T-cell (primary cell): ENCODE data around the gene UBE2U. TPM values are rescaled to one million over a fixed set of nuclear protein-coding genes. Genes with fewer than 3 reads are reported as not detected.

Experiments used
- ATAC-seq, 4 experiments: fragments of 200-7000 bp in 3 of 4; fragments of 150-1000 bp in 1 of 4; cut with Tn5 transposase; replicated peaks in 1 of 4; 1 replicate in 3 of 4; 2 replicates in 1 of 4; pipeline ENCODE4 v1.10.0; 2021; ENCODE audit warnings: moderate library complexity in 3 of 4, mild to moderate bottlenecking in 2 of 4, moderate number of reproducible peaks in 1 of 4
- CTCF ChIA-PET, 2 donors: fragments of 300-600 bp; sonication (Branson Sonifier 250); formaldehyde crosslinking; loops; one replicate each; lab custom pipeline; 2022; ENCODE audit warnings: antibody characterized with exemption in 2 of 2; lab: Charles Lee
- POLR2A ChIA-PET, 2 donors: fragments of 300-600 bp; sonication (Branson Sonifier 250); formaldehyde crosslinking; loops; one replicate each; lab custom pipeline; 2022; ENCODE audit warnings: antibody characterized with exemption in 2 of 2; lab: Charles Lee
- DNase-seq, 35 experiments: peaks; one replicate each; pipeline versions ENCODE4 v3.0.0 to v3.0.0-alpha.2; 2013 to 2023
- H3K27ac ChIP-seq: one replicate; pipeline ENCODE4 v1.5.1; 2013; ENCODE audit warnings: low read length
- H3K27me3 ChIP-seq, 2 experiments: replicated peaks in 1 of 2; 1 replicate in 1 of 2; 2 replicates in 1 of 2; pipeline versions ENCODE4 v1.6.1 to v1.7.0; 2013; ENCODE audit warnings: low read length in 1 of 2, mixed read lengths in 1 of 2; ENCODE audit not compliant: control insufficient read depth in 2 of 2, insufficient read depth in 2 of 2; ENCODE audit errors: extremely low read depth in 1 of 2
- H3K36me3 ChIP-seq, 2 donors: 1 replicate in 1 of 2; 2 replicates in 1 of 2; pipeline versions ENCODE4 v1.6.1 to v1.7.0; 2013; ENCODE audit warnings: low read length in 1 of 2; ENCODE audit not compliant: control insufficient read depth in 2 of 2, insufficient read depth in 1 of 2; ENCODE audit errors: extremely low read depth in 1 of 2
- H3K4me1 ChIP-seq, 2 experiments: 1 replicate in 1 of 2; 2 replicates in 1 of 2; pipeline versions ENCODE4 v1.6.1 to v1.7.0; 2013; ENCODE audit warnings: low read length in 2 of 2, mixed read lengths in 1 of 2; ENCODE audit not compliant: insufficient read depth in 2 of 2, control insufficient read depth in 1 of 2; ENCODE audit errors: extremely low read depth in 1 of 2
- H3K4me3 ChIP-seq, 2 donors: 1 replicate in 1 of 2; 2 replicates in 1 of 2; pipeline versions ENCODE4 v1.5.1 to v1.7.0; 2013; ENCODE audit warnings: mild to moderate bottlenecking in 2 of 2, low read length in 1 of 2, moderate library complexity in 1 of 2; ENCODE audit not compliant: control insufficient read depth in 1 of 2; ENCODE audit errors: extremely low read depth in 1 of 2
- H3K9me3 ChIP-seq: 2 replicates; pipeline ENCODE4 v1.7.0; 2013
- H3K27ac Mint-ChIP-seq, 2 donors: one replicate each; pipeline ENCODE4 v1.8.0; 2020 to 2021; ENCODE audit warnings: mild to moderate bottlenecking in 2 of 2, mixed read lengths in 2 of 2
- H3K27me3 Mint-ChIP-seq, 2 donors: one replicate each; pipeline ENCODE4 v1.8.0; 2021 to 2022; ENCODE audit warnings: mixed read lengths in 2 of 2
- H3K36me3 Mint-ChIP-seq: one replicate; pipeline ENCODE4 v1.8.0; 2021; ENCODE audit warnings: mixed read lengths
- H3K4me1 Mint-ChIP-seq, 3 donors: one replicate each; pipeline ENCODE4 v1.8.0; 2020 to 2022; ENCODE audit warnings: mixed read lengths in 3 of 3, mild to moderate bottlenecking in 1 of 3
- H3K4me3 Mint-ChIP-seq, 3 donors: one replicate each; pipeline ENCODE4 v1.8.0; 2020 to 2022; ENCODE audit warnings: mild to moderate bottlenecking in 3 of 3, mixed read lengths in 3 of 3, moderate library complexity in 3 of 3
- H3K9me3 Mint-ChIP-seq, 3 donors: one replicate each; pipeline ENCODE4 v1.8.0; 2020 to 2022; ENCODE audit warnings: mixed read lengths in 3 of 3
- WGBS: methylation state at CpG from one replicate; pipeline ENCODE4 v1.1.5; 2013; ENCODE audit warnings: missing lambda C conversion rate; ENCODE audit not compliant: insufficient coverage; 5-methylcytosine and 5-hydroxymethylcytosine counted together
- total RNA-seq, 35 experiments: library from RNA in 6 of 35; stranded (reverse) in 6 of 35; fragments of 120-200 nt in 1 of 35; gene quantifications; one replicate each; pipeline versions ENCODE4 v1.2.1 to v1.2.4 and lab custom pipeline; 2013 to 2026

Gene UBE2U
- total RNA-seq, 5 donors from 2014 or later (not counting 1 experiment from before 2014, with no cell fraction given): not detected

DNA sequence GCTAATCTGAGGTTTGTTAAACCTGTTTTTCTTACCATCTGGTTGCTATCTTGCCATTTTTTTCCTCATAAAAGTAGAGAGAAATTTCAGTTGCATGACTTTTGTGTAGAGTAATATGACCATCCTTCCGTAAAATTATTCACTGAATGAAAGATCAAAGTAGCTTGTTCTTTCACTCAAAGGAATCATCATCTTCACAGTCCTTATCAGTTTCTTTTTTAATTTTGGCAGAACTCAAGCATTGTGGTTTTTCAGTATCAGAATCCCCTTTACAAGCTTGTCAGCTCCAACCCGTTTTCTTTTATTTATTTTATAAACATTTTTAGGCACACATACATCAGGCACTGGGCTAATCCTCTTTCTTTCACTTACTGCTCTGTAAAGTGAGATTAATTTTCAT is 91.7 kb downstream of the UBE2U start:
- ATAC-seq: no peak
- H3K9me3 ChIP-seq: no peaks in the 10 kb centered on the region
- Mint-ChIP-seq H3K4me1 (no peaks in the 10 kb centered on the region), H3K9me3 (no peaks in the 10 kb centered on the region), H3K36me3 (no peaks in the 10 kb centered on the region), H3K4me3 (no peak overlapping the region), H3K27ac (no peak overlapping the region), H3K27me3 (peaks cover 22 to 29% of the 10 kb centered on the region in 2 donors)
- no peaks in the 10 kb centered on the region for H3K4me1 ChIP-seq
- POLR2A ChIA-PET: no interaction called here
- no peak for DNase-seq
- WGBS: no CpG with 5 or more reads among the region's 2 CpGs
- CTCF ChIA-PET: no interaction called here
- H3K27me3 ChIP-seq: peaks cover 0 to 6% of the 10 kb centered on the region in 2 experiments
- no peak overlapping the region for H3K4me3 ChIP-seq
- no peak overlapping the region for H3K27ac ChIP-seq
- H3K36me3 ChIP-seq: no peaks in the 10 kb centered on the region

GRCh38 chr1:64295561-64295960 is 92.1 kb downstream of the UBE2U start:
- Mint-ChIP-seq H3K4me1 (no peaks in the 10 kb centered on the region), H3K36me3 (no peaks in the 10 kb centered on the region), H3K9me3 (no peaks in the 10 kb centered on the region), H3K4me3 (no peak overlapping the region), H3K27me3 (peaks cover 22 to 30% of the 10 kb centered on the region in 2 donors), H3K27ac (no peak overlapping the region)
- DNase-seq: no peak
- CTCF ChIA-PET: interaction anchor here in 1 of 2 donors (0.6 kb wide), 1 partner anchor 1096 kb away, joined by 4 read pairs; no protein-coding TSS in a partner anchor
- ATAC-seq: no peak
- Histone ChIP-seq H3K36me3 (no peaks in the 10 kb centered on the region), H3K9me3 (no peaks in the 10 kb centered on the region), H3K4me3 (no peak overlapping the region), H3K27me3 (peaks cover 0 to 6% of the 10 kb centered on the region in 2 experiments), H3K4me1 (no peaks in the 10 kb centered on the region), H3K27ac (no peak overlapping the region)
- POLR2A ChIA-PET: no interaction called here

DNA sequence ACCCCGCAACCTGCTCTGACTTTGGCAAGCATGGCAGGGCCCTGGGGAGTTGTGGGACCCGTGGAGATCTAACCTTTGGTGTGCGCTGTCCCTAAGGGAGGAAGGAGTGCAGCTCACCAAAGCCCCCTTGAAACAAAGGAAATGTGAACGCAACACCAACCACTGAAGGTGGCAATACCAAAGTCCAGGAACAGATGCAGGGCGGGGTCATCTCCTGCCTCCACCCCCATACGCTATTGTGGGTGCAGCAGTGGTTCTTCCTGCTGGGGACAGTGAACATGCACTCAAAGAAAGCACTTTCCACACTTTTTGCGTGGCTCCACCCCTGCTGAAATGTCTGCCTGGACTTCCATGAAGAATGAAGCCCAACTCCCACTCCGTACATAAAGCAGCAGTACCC is 93.0 kb downstream of the UBE2U start:
- no peaks in the 10 kb centered on the region for H3K9me3 ChIP-seq
- DNase-seq: no peak
- peaks cover 0 to 6% of the 10 kb centered on the region in 2 experiments for H3K27me3 ChIP-seq
- Mint-ChIP-seq H3K9me3 (no peaks in the 10 kb centered on the region), H3K4me1 (no peaks in the 10 kb centered on the region), H3K4me3 (no peak overlapping the region), H3K36me3 (no peaks in the 10 kb centered on the region), H3K27ac (no peak overlapping the region), H3K27me3 (peaks cover 19 to 30% of the 10 kb centered on the region in 2 donors)
- no peaks in the 10 kb centered on the region for H3K36me3 ChIP-seq
- POLR2A ChIA-PET: no interaction called here
- 76% methylated on average over 6 of the region's 8 CpGs for WGBS
- no peaks in the 10 kb centered on the region for H3K4me1 ChIP-seq
- CTCF ChIA-PET: no interaction called here
- no peak overlapping the region for H3K27ac ChIP-seq
- no peak overlapping the region for H3K4me3 ChIP-seq
- no peak for ATAC-seq

GRCh38 chr1:64302194-64302593 is 98.8 kb downstream of the UBE2U start:
- H3K27me3 Mint-ChIP-seq: peaks cover 6 to 10% of the 10 kb centered on the region in 2 donors
- no peaks in the 10 kb centered on the region for H3K9me3 ChIP-seq
- no peaks in the 10 kb centered on the region for H3K4me1 Mint-ChIP-seq
- no peak overlapping the region for H3K4me3 ChIP-seq
- H3K9me3 Mint-ChIP-seq: no peaks in the 10 kb centered on the region
- CTCF ChIA-PET: interaction anchor here in 1 of 2 donors (0.7 kb wide), 1 partner anchor 21 kb away, joined by 3 read pairs; no protein-coding TSS in a partner anchor
- no peak overlapping the region for H3K4me3 Mint-ChIP-seq
- ATAC-seq (no peak), DNase-seq (no peak)
- no peaks in the 10 kb centered on the region for H3K36me3 Mint-ChIP-seq
- no peak overlapping the region for H3K27ac Mint-ChIP-seq
- POLR2A ChIA-PET: no interaction called here
- no peaks in the 10 kb centered on the region for H3K4me1 ChIP-seq
- H3K36me3 ChIP-seq: no peaks in the 10 kb centered on the region
- no peak overlapping the region for H3K27ac ChIP-seq
- peaks cover 0 to 2% of the 10 kb centered on the region in 2 experiments for H3K27me3 ChIP-seq
- 79% methylated on average over 3 of the region's 3 CpGs for WGBS

DNA sequence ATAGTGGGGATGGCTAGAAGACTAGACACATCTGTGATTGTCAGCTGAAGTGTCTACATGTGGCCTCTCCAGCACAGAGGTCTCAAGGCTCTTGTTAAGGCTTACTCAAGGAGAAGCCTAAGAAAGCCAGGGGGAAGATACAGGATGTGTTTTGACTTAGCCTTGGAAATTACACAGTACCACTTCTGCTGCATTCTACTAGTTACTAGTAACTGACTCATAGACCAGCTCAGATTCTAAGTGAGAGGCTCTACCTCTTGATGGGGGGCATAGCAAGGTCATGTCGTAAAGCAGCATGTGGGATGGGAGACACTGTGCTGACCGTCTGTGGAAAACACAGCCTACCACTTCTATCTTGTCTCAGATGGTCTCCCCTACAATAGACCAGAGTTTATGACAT is 99.5 kb downstream of the UBE2U start:
- Mint-ChIP-seq H3K4me1 (no peaks in the 10 kb centered on the region), H3K9me3 (no peaks in the 10 kb centered on the region), H3K27me3 (peaks cover 6 to 10% of the 10 kb centered on the region in 2 donors), H3K36me3 (no peaks in the 10 kb centered on the region), H3K4me3 (no peak overlapping the region), H3K27ac (no peak overlapping the region)
- H3K4me1 ChIP-seq: no peaks in the 10 kb centered on the region
- ChIA-PET CTCF (no interaction called here), POLR2A (no interaction called here)
- no peaks in the 10 kb centered on the region for H3K9me3 ChIP-seq
- H3K27ac ChIP-seq: no peak overlapping the region
- peaks cover 0 to 2% of the 10 kb centered on the region in 2 experiments for H3K27me3 ChIP-seq
- no peak for DNase-seq
- WGBS: 80% methylated on average over 1 of the region's 2 CpGs
- no peak overlapping the region for H3K4me3 ChIP-seq
- no peak for ATAC-seq
- no peaks in the 10 kb centered on the region for H3K36me3 ChIP-seq

GRCh38 chr1:64304823-64305222 is 101.4 kb downstream of the UBE2U start:
- peaks cover 2 to 8% of the 10 kb centered on the region in 2 donors for H3K27me3 Mint-ChIP-seq
- no peaks in the 10 kb centered on the region for H3K36me3 Mint-ChIP-seq
- Histone ChIP-seq H3K27ac (no peak overlapping the region), H3K9me3 (no peaks in the 10 kb centered on the region), H3K36me3 (no peaks in the 10 kb centered on the region), H3K4me1 (no peaks in the 10 kb centered on the region), H3K4me3 (no peak overlapping the region), H3K27me3 (peaks cover 0 to 2% of the 10 kb centered on the region in 2 experiments)
- H3K9me3 Mint-ChIP-seq: no peaks in the 10 kb centered on the region
- ChIA-PET POLR2A (interaction anchor here in 1 of 2 donors (0.6 kb wide), 1 partner anchor 709 kb away, joined by 6 read pairs; no protein-coding TSS in a partner anchor), CTCF (interaction anchor here in 1 of 2 donors (0.6 to 0.7 kb wide), 3 partner anchors 68 to 1439 kb away, joined by 3 to 8 read pairs (median 5); no protein-coding TSS in a partner anchor)
- no peak for DNase-seq
- H3K4me1 Mint-ChIP-seq: no peaks in the 10 kb centered on the region
- H3K27ac Mint-ChIP-seq: no peak overlapping the region
- ATAC-seq: no peak
- no peak overlapping the region for H3K4me3 Mint-ChIP-seq
